ENCODE measurements around the gene ITIH3. TPM values are rescaled to one million over a fixed set of nuclear protein-coding genes. Genes with fewer than 3 reads are reported as not detected.

The ITIH3 gene
- total and polyA plus RNA-seq, 2 experiments from 2014 or later: 0.06 to 0.88 TPM

- Histone ChIP-seq H3K9me3 (ENCODE audit: low read depth) (no peaks in the 10 kb centered on the region), H3K27me3 (no peaks in the 10 kb centered on the region), H3K27ac (no peak overlapping the region), H3K4me1 (ENCODE audit: low read depth) (no peaks in the 10 kb centered on the region), H3K36me3 (no peaks in the 10 kb centered on the region), H3K4me3 (no peak overlapping the region)
- DNase-seq (ENCODE audit: low read depth in 1 of 2, low spot score in 1 of 2): peak in 1 of 2 donors; percentile 48
- TF ChIP-seq CTCF (IDR thresholded peaks at IDR 0.05; ENCODE audit: low read depth, low read length): no peak
Measured at GRCh38 chr3:52848617-52849016, 54.0 kb downstream of the ITIH3 start.

GRCh38 chr3:52849656-52850055 lies 55.1 kb downstream of the ITIH3 start:
- Histone ChIP-seq H3K36me3 (no peaks in the 10 kb centered on the region), H3K9me3 (ENCODE audit: low read depth) (no peaks in the 10 kb centered on the region), H3K27ac (no peak overlapping the region), H3K27me3 (no peaks in the 10 kb centered on the region), H3K4me1 (ENCODE audit: low read depth) (no peaks in the 10 kb centered on the region), H3K4me3 (no peak overlapping the region)
- TF ChIP-seq CTCF (IDR thresholded peaks at IDR 0.05; ENCODE audit: low read depth, low read length): no peak
- no peak for DNase-seq (ENCODE audit: low read depth in 1 of 2, low spot score in 1 of 2)

- DNase-seq (ENCODE audit: low read depth in 1 of 2, low spot score in 1 of 2): peak; percentile 56
- no peaks in the 10 kb centered on the region for H3K36me3 ChIP-seq
- TF ChIP-seq CTCF (IDR thresholded peaks at IDR 0.05; ENCODE audit: low read depth, low read length): peak; percentile 55
Measured at GRCh38 chr3:52851348-52851747, 56.8 kb downstream of the ITIH3 start.

GRCh38 chr3:52852419-52852818 lies 57.8 kb downstream of the ITIH3 start:
- TF ChIP-seq CTCF (IDR thresholded peaks at IDR 0.05; ENCODE audit: low read depth, low read length): no peak
- H3K27ac ChIP-seq: no peak overlapping the region
- DNase-seq (ENCODE audit: low read depth in 1 of 2, low spot score in 1 of 2): no peak

More at GRCh38 chr3:52851348-52851747, 56.8 kb downstream of the ITIH3 start:
- no peak overlapping the region for H3K4me3 ChIP-seq
- H3K4me1 ChIP-seq (ENCODE audit: low read depth): no peaks in the 10 kb centered on the region
- H3K27me3 ChIP-seq: no peaks in the 10 kb centered on the region
- H3K9me3 ChIP-seq (ENCODE audit: low read depth): no peaks in the 10 kb centered on the region
- no peak overlapping the region for H3K27ac ChIP-seq

GRCh38 chr3:52854013-52854412 lies 59.4 kb downstream of the ITIH3 start:
- H3K4me1 ChIP-seq (ENCODE audit: low read depth): no peaks in the 10 kb centered on the region
- no peaks in the 10 kb centered on the region for H3K27me3 ChIP-seq
- H3K36me3 ChIP-seq: no peaks in the 10 kb centered on the region
- no peak for TF ChIP-seq CTCF (IDR thresholded peaks at IDR 0.05; ENCODE audit: low read depth, low read length)
- H3K27ac ChIP-seq: no peak overlapping the region
- no peak overlapping the region for H3K4me3 ChIP-seq
- peak in 1 of 2 donors; percentile 51 for DNase-seq (ENCODE audit: low read depth in 1 of 2, low spot score in 1 of 2)
- no peaks in the 10 kb centered on the region for H3K9me3 ChIP-seq (ENCODE audit: low read depth)

More at GRCh38 chr3:52852419-52852818, 57.8 kb downstream of the ITIH3 start:
- Histone ChIP-seq H3K4me3 (no peak overlapping the region), H3K9me3 (ENCODE audit: low read depth) (no peaks in the 10 kb centered on the region), H3K4me1 (ENCODE audit: low read depth) (no peaks in the 10 kb centered on the region), H3K36me3 (no peaks in the 10 kb centered on the region), H3K27me3 (no peaks in the 10 kb centered on the region)

GRCh38 chr3:52856666-52857065 lies 62.1 kb downstream of the ITIH3 start:
- Histone ChIP-seq H3K4me3 (no peak overlapping the region), H3K27me3 (no peaks in the 10 kb centered on the region), H3K27ac (no peak overlapping the region), H3K36me3 (no peaks in the 10 kb centered on the region), H3K4me1 (ENCODE audit: low read depth) (no peaks in the 10 kb centered on the region), H3K9me3 (ENCODE audit: low read depth) (no peaks in the 10 kb centered on the region)
- no peak for DNase-seq (ENCODE audit: low read depth in 1 of 2, low spot score in 1 of 2)
- TF ChIP-seq CTCF (IDR thresholded peaks at IDR 0.05; ENCODE audit: low read depth, low read length): no peak
